Measurements from ENCODE around the gene DNAH1. TPM values are rescaled to one million over a fixed set of nuclear protein-coding genes. Genes with fewer than 3 reads are reported as not detected.
A peak's percentile ranks its signal among the peaks of the same experiment; 100 is the strongest.

DNAH1 gene
- total RNA-seq, 1 experiment from 2014 or later: 5.5 TPM

DNA sequence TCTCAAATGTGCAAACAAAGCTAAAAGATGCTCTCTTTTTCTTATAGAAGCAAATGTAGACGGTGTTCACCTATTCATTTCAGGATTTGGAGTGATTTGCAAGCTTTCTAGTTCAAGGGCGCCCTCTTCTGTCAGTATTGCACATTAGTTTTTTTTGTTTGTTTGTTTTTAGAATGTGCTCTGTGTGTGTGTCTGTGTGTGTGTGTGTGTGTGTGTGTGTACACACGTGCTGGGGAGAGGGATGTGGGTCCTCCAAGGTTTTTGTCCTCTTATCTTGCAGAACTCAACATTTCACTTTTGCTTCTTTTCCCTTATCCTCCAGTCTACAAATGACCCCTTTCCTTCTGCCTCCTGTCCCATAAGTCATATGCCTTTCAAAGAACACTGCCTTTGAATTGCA, 23.5 kb downstream of the DNAH1 start:
- POLR2A ChIA-PET: interaction anchor here (1.0 kb wide), 1 partner anchor 102 kb away, joined by 4 read pairs; no protein-coding TSS in a partner anchor
- Histone ChIP-seq H3K4me2 (ENCODE audit: low read length) (no peak overlapping the region), H3K4me1 (ENCODE audit: control insufficient read depth in 1 of 2, insufficient read depth in 2 of 2, low read length in 2 of 2) (peaks cover 4 to 10% of the 10 kb centered on the region in 2 experiments; a peak in 3 of 4 replicates), H3K79me2 (ENCODE audit: insufficient read depth, low read length) (no peaks in the 10 kb centered on the region), H3K27me3 (ENCODE audit: insufficient read depth, low read length) (no peaks in the 10 kb centered on the region), H3K9me3 (ENCODE audit: control insufficient read depth in 1 of 2, insufficient read depth in 1 of 2, low read depth in 1 of 2, low read length in 2 of 2) (no peaks in the 10 kb centered on the region), H3K36me3 (ENCODE audit: control insufficient read depth in 1 of 2, insufficient read depth in 2 of 2, low read length in 2 of 2) (no peaks in the 10 kb centered on the region), H3K27ac (ENCODE audit: low read depth, low read length) (no peak overlapping the region), H3K9me2 (ENCODE audit: insufficient read depth) (no peaks in the 10 kb centered on the region), H2AFZ (ENCODE audit: low read depth, low read length, poor library complexity, severe bottlenecking) (no peak overlapping the region), H4K20me1 (ENCODE audit: insufficient read depth) (no peaks in the 10 kb centered on the region), H3K9ac (ENCODE audit: low read length) (no peak overlapping the region), H3K4me3 (replicated peaks in 1 of 2; ENCODE audit: low read depth in 1 of 2, low read length in 2 of 2) (no peak overlapping the region)
- RAD21 ChIA-PET (ENCODE audit: low non-redundant PET in 1 of 2, low total read pairs in 2 of 2, uncharacterized antibody in 2 of 2, unreplicated experiment in 2 of 2): interaction anchor here (0.6 to 1.4 kb wide), 4 partner anchors 45 to 392 kb away, joined by 3 to 5 read pairs (median 4); no protein-coding TSS in a partner anchor
- ATAC-seq: peak; percentile 74
- DNase-seq (ENCODE audit: low read depth, low spot score): peak; percentile 86
- no TSS peak for BruUV-seq (replicated peaks)
- intact Hi-C loops (cut with micrococcal nuclease): loop anchor here (1.0 to 5.0 kb wide), 3 partner anchors 48 to 337 kb away; no protein-coding TSS in a partner anchor
- CTCF ChIA-PET: interaction anchor here (0.8 to 5.0 kb wide), 18 partner anchors 8 to 338 kb away, joined by 3 to 55 read pairs (median 5); partner anchors contain the start of gene POC1A
- TF ChIP-seq, protein P1, sequence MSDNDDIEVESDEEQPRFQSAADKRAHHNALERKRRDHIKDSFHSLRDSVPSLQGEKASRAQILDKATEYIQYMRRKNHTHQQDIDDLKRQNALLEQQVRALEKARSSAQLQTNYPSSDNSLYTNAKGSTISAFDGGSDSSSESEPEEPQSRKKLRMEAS (IDR thresholded peaks at IDR 0.05): peak; percentile 70
- TF ChIP-seq POLR2AphosphoS5 (IDR thresholded peaks at IDR 0.05; ENCODE audit: low read depth, low read length) (no peak), RAD21 (IDR thresholded peaks at IDR 0.05; ENCODE audit: low read depth) (peak; percentile 95), POLR2A (IDR thresholded peaks at IDR 0.05; ENCODE audit: borderline replicate concordance, extremely low read depth, insufficient read depth, insufficient read length) (no peak), JUND (IDR thresholded peaks at IDR 0.05) (0 out of 2 replicates have a peak, but pooled peaks have one; percentile 14)
- TF ChIP-seq, protein P2, sequence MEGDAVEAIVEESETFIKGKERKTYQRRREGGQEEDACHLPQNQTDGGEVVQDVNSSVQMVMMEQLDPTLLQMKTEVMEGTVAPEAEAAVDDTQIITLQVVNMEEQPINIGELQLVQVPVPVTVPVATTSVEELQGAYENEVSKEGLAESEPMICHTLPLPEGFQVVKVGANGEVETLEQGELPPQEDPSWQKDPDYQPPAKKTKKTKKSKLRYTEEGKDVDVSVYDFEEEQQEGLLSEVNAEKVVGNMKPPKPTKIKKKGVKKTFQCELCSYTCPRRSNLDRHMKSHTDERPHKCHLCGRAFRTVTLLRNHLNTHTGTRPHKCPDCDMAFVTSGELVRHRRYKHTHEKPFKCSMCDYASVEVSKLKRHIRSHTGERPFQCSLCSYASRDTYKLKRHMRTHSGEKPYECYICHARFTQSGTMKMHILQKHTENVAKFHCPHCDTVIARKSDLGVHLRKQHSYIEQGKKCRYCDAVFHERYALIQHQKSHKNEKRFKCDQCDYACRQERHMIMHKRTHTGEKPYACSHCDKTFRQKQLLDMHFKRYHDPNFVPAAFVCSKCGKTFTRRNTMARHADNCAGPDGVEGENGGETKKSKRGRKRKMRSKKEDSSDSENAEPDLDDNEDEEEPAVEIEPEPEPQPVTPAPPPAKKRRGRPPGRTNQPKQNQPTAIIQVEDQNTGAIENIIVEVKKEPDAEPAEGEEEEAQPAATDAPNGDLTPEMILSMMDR (IDR thresholded peaks at IDR 0.05 in 2 of 3, conservative IDR thresholded peaks at IDR 0.05 in 1 of 3; ENCODE audit: borderline replicate concordance in 1 of 3, insufficient read depth in 1 of 3, low read depth in 2 of 3, low read length in 2 of 3): peak; percentile 40 to 94 (median 82); a peak in 5 of 6 replicates

DNA sequence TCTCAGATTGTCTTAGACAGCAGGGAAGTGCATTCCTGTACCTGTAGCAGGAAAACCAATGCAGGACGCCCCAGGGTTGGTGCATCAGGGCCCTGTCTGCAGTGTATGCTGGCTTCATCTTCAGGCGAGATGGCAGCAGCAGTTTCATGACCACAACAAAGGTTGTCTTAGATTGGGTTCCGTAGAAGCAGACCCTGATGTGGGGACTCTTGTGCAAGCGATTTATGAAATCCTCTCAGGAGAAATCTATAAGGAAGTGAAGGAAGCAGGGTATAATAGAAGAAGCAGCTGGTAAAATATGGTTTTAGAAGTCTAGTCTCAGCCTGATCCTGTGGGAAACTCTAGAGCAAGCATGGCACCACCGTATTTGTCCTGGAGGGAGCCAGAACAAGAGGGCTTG, 25.0 kb downstream of the DNAH1 start:
- no peaks in the 10 kb centered on the region for H3K9me2 ChIP-seq (ENCODE audit: insufficient read depth)
- H4K20me1 ChIP-seq (ENCODE audit: insufficient read depth): no peaks in the 10 kb centered on the region
- no peak overlapping the region for H3K27ac ChIP-seq (ENCODE audit: low read depth, low read length)
- H3K9ac ChIP-seq (ENCODE audit: low read length): no peak overlapping the region
- no peaks in the 10 kb centered on the region for H3K36me3 ChIP-seq (ENCODE audit: control insufficient read depth in 1 of 2, insufficient read depth in 2 of 2, low read length in 2 of 2)
- ATAC-seq: no peak
- ChIA-PET CTCF (interaction anchor here (5.0 kb wide), 1 partner anchor 122 kb away, joined by 55 read pairs; no protein-coding TSS in a partner anchor), POLR2A (no interaction called here), RAD21 (ENCODE audit: low non-redundant PET in 1 of 2, low total read pairs in 2 of 2, uncharacterized antibody in 2 of 2, unreplicated experiment in 2 of 2) (no interaction called here)
- H3K9me3 ChIP-seq (ENCODE audit: control insufficient read depth in 1 of 2, insufficient read depth in 1 of 2, low read depth in 1 of 2, low read length in 2 of 2): no peaks in the 10 kb centered on the region
- intact Hi-C loops (cut with micrococcal nuclease): no loop called here
- no peaks in the 10 kb centered on the region for H3K27me3 ChIP-seq (ENCODE audit: insufficient read depth, low read length)
- H3K79me2 ChIP-seq (ENCODE audit: insufficient read depth, low read length): no peaks in the 10 kb centered on the region
- H2AFZ ChIP-seq (ENCODE audit: low read depth, low read length, poor library complexity, severe bottlenecking): no peak overlapping the region
- no TSS peak for BruUV-seq (replicated peaks)
- DNase-seq (ENCODE audit: low read depth, low spot score): no peak
- no peak overlapping the region for H3K4me3 ChIP-seq (replicated peaks in 1 of 2; ENCODE audit: low read depth in 1 of 2, low read length in 2 of 2)
- H3K4me2 ChIP-seq (ENCODE audit: low read length): no peak overlapping the region
- no peak for TF ChIP-seq JUND (IDR thresholded peaks at IDR 0.05)
- TF ChIP-seq, protein P2 (IDR thresholded peaks at IDR 0.05 in 2 of 3, conservative IDR thresholded peaks at IDR 0.05 in 1 of 3; ENCODE audit: borderline replicate concordance in 1 of 3, insufficient read depth in 1 of 3, low read depth in 2 of 3, low read length in 2 of 3): no peak
- peaks cover 4 to 16% of the 10 kb centered on the region in 2 experiments; a peak in 3 of 4 replicates for H3K4me1 ChIP-seq (ENCODE audit: control insufficient read depth in 1 of 2, insufficient read depth in 2 of 2, low read length in 2 of 2)
